Fibroblast of mammary gland (primary cell): Measurements from ENCODE around the gene TMEM151B.

ENCODE experiments used
- DNase-seq: peaks from one replicate; pipeline ENCODE4 v3.0.0-alpha.2; 2010; ENCODE audit warnings: low read depth
- H3K4me3 ChIP-seq: 2 replicates; pipeline ENCODE4 v1.5.1; 2011; ENCODE audit warnings: low read depth, mild to moderate bottlenecking, low read length, moderate library complexity; ENCODE audit not compliant: control insufficient read depth
- TF ChIP-seq, protein P1 (sequence below): conservative IDR thresholded peaks from 2 replicates; pipeline ENCODE4 v1.5.1; 2011; ENCODE audit warnings: low read depth, low read length, inconsistent platforms; ENCODE audit not compliant: control insufficient read depth, insufficient read depth

The TMEM151B gene

DNA sequence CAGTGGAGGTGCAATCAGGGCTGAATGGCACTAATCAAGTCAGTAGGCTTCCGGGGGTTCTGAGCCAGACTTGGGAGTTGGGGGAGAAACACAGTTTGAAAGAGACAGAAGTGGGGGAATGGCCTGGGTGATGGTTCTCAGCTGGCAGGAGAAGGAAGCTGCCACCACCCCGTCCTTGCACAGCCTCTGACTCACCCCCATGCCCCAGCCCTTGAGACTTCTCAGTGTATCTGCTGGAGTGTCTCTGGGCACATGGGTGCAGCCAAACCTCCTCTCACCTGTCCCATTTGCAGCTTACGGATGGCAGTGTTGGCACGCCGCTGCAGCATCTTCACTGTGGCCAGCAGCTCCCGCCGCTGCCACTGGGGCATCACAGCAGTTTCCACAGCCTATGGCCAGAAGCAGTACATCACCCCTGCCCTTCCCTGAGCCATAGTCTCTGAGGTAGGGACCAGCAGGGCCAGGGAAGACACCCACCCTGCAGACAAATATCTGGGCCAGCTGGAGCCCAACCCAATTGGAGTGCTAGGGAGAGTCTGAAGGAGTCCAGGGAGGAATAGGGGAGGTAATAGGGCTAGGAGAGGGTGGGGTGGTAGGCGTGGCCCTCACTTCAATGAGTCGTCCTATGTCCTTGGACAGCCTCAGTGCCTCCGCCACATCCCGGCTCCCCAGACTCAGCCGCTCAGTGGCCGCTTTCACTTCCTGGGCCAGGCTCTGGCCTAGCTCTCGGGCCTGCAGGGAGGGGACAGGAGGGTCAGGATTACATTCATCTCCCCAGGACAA, 31.7 kb downstream of the TMEM151B start:
- TF ChIP-seq, protein P1, sequence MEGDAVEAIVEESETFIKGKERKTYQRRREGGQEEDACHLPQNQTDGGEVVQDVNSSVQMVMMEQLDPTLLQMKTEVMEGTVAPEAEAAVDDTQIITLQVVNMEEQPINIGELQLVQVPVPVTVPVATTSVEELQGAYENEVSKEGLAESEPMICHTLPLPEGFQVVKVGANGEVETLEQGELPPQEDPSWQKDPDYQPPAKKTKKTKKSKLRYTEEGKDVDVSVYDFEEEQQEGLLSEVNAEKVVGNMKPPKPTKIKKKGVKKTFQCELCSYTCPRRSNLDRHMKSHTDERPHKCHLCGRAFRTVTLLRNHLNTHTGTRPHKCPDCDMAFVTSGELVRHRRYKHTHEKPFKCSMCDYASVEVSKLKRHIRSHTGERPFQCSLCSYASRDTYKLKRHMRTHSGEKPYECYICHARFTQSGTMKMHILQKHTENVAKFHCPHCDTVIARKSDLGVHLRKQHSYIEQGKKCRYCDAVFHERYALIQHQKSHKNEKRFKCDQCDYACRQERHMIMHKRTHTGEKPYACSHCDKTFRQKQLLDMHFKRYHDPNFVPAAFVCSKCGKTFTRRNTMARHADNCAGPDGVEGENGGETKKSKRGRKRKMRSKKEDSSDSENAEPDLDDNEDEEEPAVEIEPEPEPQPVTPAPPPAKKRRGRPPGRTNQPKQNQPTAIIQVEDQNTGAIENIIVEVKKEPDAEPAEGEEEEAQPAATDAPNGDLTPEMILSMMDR: no peak
- DNase-seq: no peak
- H3K4me3 ChIP-seq: no peak overlapping the region

DNA sequence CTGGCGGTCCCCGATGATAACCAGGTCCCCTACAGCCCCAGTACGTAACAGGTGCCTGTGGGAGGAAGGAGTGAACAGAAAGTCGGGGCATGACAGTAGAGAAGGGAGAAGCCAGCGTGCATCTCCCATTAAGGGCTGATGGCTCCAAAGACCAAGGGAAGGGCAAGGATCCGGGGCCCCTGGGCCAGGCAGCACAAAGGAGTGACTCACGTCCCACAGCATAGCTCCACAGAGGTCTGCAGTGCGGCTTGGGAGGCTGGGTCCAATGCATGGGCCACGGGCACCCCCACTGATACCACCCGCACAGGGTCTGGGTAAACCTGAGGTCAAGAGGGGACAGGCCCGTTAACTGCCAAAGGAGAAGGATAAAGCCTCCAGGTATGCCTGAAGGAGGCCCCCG, 32.6 kb downstream of the TMEM151B start:
- H3K4me3 ChIP-seq: no peak overlapping the region
- TF ChIP-seq, protein P1: no peak
- no peak for DNase-seq

DNA sequence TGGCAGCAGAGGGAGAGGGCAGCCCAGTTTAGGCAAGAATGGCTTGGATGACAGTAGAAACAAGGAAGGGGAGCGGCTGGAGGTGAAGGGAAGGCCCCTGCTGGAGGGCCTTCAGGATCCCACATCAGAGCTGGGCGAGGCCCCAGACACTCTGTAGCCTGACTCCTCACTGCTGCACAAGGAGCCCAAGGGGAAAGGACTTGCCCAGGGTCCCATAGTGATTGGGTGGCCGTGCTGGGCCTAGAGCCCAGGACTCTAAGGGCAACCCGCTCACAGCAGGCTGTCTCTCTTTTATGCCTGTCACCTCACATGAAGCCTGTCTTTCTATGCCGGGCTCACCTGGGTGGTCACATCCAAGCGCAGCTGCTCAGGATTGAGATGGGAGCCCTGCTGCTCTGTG, 33.6 kb downstream of the TMEM151B start:
- TF ChIP-seq, protein P1: no peak
- no peak for DNase-seq

GRCh38 chr6:44304282-44305199, 34.3 kb downstream of the TMEM151B start:
- TF ChIP-seq, protein P1: peak; percentile 74
- DNase-seq: peak; percentile 55
- no peak overlapping the region for H3K4me3 ChIP-seq

More for the DNA sequence above, 33.6 kb downstream of the TMEM151B start:
- no peak overlapping the region for H3K4me3 ChIP-seq

DNA sequence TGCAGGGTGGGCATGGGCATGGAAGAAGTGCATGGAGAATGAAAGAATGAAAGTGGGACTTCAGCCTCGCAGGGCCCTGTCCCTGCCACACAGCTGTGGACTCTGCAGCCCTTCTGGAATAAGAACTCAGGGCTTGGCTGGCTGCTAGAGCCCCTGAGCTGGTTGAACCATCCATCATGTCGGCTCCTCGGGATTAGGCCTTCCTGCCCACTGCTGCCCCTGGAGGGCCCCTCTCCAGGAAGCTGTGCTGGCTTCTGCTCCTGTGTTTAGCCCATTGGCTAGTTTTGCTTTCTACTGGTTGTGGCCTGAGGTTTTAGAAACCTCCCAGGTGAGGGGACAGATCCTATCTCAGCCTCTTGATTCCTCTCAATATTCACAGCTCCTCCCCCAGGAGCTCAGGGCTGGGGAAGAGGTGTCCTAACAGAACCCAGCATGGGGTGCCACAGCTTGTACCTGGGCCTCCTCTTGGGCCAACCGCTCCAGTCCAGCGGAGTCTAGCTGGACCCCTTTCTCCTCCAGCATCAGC, 35.0 kb downstream of the TMEM151B start:
- no peak for DNase-seq
- no peak overlapping the region for H3K4me3 ChIP-seq
- TF ChIP-seq, protein P1: no peak

GRCh38 chr6:44306710-44307109, 36.5 kb downstream of the TMEM151B start:
- DNase-seq: no peak
- TF ChIP-seq, protein P1: no peak
- no peak overlapping the region for H3K4me3 ChIP-seq
